OCI-LY3 (cell line): ENCODE measurements around the gene TRIM32.

Experiments
- EZH2phosphoT487 ChIP-seq: fragments of 200-600 bp; shearing (Covaris generic); IDR thresholded peaks from 2 replicates; pipeline ENCODE4 v1.6.1; 2018; ENCODE audit warnings: antibody characterized with exemption, mixed run types, low read depth
- TF ChIP-seq, protein P1 (sequence below): fragments of 200-600, 300-600 bp; sonication (generic); IDR thresholded peaks from 2 replicates; pipeline ENCODE4 v1.5.1; 2014; ENCODE audit warnings: antibody characterized with exemption, low read length, low read depth

DNA sequence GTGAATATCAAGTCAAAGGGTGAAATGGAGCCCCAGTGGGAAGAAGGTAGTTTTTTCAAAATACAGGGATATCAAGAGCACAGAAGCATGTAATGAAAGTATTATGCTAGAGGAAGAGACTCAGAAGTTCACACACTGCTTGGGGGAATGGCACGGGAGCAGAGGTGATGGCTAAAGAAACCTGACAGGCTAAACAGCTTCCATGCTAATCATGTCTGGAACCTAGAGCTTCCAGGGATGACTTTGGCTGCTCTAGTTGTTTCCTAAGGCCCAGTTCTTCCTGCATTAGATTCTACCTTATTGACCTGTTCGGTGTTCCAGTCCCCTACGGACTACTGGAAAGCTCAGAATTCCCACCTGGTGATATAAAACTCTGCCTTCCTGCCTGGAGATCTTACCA, 34.3 kb downstream of the TRIM32 start:
- TF ChIP-seq, protein P1, sequence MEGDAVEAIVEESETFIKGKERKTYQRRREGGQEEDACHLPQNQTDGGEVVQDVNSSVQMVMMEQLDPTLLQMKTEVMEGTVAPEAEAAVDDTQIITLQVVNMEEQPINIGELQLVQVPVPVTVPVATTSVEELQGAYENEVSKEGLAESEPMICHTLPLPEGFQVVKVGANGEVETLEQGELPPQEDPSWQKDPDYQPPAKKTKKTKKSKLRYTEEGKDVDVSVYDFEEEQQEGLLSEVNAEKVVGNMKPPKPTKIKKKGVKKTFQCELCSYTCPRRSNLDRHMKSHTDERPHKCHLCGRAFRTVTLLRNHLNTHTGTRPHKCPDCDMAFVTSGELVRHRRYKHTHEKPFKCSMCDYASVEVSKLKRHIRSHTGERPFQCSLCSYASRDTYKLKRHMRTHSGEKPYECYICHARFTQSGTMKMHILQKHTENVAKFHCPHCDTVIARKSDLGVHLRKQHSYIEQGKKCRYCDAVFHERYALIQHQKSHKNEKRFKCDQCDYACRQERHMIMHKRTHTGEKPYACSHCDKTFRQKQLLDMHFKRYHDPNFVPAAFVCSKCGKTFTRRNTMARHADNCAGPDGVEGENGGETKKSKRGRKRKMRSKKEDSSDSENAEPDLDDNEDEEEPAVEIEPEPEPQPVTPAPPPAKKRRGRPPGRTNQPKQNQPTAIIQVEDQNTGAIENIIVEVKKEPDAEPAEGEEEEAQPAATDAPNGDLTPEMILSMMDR: no peak
- no peak for TF ChIP-seq EZH2phosphoT487
